GM12865 (cell line): ENCODE measurements around the gene ORMDL3.
A peak's percentile ranks its signal among the peaks of the same experiment; 100 is the strongest.

Experiments
- DNase-seq: peaks from one replicate; pipeline ENCODE4 v3.0.0; 2010; ENCODE audit warnings: low read depth
- H3K4me3 ChIP-seq: 2 replicates; pipeline ENCODE4 v1.5.1; 2011; ENCODE audit warnings: mild to moderate bottlenecking, low read depth, low read length, control low read depth
- CTCF ChIP-seq: IDR thresholded peaks from 2 replicates; pipeline ENCODE4 v1.5.1; 2011; ENCODE audit warnings: low read length, control low read depth, low read depth, inconsistent platforms; ENCODE audit not compliant: insufficient read depth; ENCODE audit errors: missing control alignments

Gene ORMDL3

GRCh38 chr17:39960524-39961041 is 33.2 kb upstream of the ORMDL3 start:
- no peak for TF ChIP-seq CTCF
- no peak for DNase-seq
- H3K4me3 ChIP-seq: no peak overlapping the region

- no peak for DNase-seq
- no peak overlapping the region for H3K4me3 ChIP-seq
- TF ChIP-seq CTCF: no peak
Measured at GRCh38 chr17:39955726-39956225, 28.4 kb upstream of the ORMDL3 start.

DNA sequence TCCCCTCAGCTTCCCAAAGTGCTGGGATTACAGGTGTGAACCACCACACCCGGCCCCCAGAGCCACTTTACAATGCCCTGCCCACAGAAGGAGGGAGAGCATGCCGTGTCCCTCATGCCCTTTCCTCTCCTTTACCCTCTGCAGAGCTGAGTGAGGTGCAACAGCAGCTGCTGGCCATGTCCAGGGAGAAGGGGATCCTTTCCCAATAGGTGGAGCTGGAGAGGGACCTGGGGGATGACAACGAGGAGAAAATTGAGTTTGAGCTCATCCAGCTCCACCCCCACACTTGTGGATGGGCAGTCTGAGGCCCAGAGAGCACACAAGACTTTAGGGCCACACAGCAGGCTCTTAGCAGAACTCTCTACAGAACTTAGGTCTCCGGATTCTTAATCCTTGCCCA is 27.5 kb upstream of the ORMDL3 start:
- no peak for DNase-seq
- H3K4me3 ChIP-seq: no peak overlapping the region
- no peak for TF ChIP-seq CTCF

DNA sequence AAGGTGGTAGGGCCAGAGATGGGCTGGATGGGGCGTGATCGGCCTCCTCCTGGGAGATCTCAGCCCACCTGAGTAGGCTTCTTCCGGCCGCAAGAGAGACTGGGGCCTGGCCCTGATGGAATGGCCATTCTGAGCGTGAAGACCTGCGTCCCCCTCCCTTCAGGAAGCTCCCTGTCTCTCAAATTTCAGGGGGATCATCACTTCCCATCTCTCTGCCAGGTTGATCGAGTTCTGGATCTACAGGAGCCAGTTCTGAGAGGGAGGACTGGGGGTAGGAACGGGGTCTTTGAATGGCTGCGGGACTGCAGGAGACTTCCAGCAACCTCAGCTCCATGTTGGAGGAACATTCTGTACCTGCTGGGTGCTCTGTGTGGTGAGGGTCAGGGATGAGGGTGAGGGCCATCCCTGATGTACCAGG is 26.1 kb upstream of the ORMDL3 start:
- TF ChIP-seq CTCF: no peak
- H3K4me3 ChIP-seq: peak overlapping the region; percentile 41
- no peak for DNase-seq

GRCh38 chr17:39952680-39953470 is 25.5 kb upstream of the ORMDL3 start:
- TF ChIP-seq CTCF: no peak
- H3K4me3 ChIP-seq: peak overlapping the region; percentile 56
- peak; percentile 98 for DNase-seq

DNA sequence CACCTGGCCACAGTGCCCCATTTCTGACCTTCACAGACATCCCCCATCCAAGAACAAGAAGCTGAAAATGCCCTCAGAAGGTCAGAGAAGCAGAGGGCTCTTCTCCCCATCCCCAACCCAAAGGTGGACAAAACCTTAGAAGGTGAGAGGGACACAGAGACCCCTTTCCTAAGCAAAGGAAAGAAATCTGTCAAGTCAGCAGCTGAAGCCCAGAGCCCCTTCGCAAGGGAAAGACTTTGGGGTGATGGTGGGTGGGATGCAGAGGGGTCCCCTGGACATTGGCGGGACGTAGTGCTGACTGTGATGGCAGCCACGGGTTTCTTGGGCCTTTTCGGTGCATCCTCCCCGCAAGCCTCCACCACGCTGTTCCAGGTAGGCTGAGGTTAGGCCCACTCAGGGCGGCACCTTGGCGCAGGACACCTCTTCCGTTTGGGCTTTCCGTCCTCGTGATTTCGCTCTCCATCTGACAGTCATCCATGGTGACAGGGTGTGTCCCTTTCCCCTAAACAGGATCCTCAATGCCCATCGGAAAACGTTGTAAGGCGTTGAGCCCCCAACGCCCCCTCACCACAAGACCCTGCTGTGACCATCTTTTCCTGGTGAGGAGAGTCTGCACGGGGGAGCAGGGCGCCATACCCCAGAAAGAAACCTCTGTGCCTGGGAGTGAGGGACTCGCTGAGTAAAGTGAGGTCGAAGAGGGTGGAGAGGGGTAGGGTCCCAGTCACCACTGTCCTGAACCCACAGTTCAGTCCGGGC is 24.7 kb upstream of the ORMDL3 start:
- no peak for TF ChIP-seq CTCF
- no peak for DNase-seq
- peak overlapping the region; percentile 56 for H3K4me3 ChIP-seq
